H1 (cell line): ENCODE results near the gene SMIM7.

Source experiments
- ASH2L ChIP-seq: fragments of 200-600, 300-600 bp; sonication (generic); IDR thresholded peaks from one replicate; pipeline ENCODE4 v1.7.1; 2017; ENCODE audit warnings: low read length
- CHD2 ChIP-seq: IDR thresholded peaks from 2 replicates; pipeline ENCODE4 v1.6.1; 2012; ENCODE audit warnings: low read length, improper control_type of control experiment
- TAF7 ChIP-seq: optimal IDR thresholded peaks from 2 replicates; pipeline ENCODE3; 2011; ENCODE audit warnings: low read depth, mild to moderate bottlenecking, inconsistent platforms, low read length, moderate library complexity, borderline replicate concordance
- TF ChIP-seq, protein P1 (sequence below), 3 experiments: IDR thresholded peaks; 1 replicate in 2 of 3; 2 replicates in 1 of 3; pipeline versions ENCODE4 v1.5.1 to v1.6.1; 2011; ENCODE audit warnings: low read length in 3 of 3, mild to moderate bottlenecking in 3 of 3, inconsistent platforms in 2 of 3, low read depth in 1 of 3, moderate library complexity in 1 of 3; ENCODE audit not compliant: insufficient read depth in 1 of 3; ENCODE audit errors: control extremely low read depth in 1 of 3

DNA sequence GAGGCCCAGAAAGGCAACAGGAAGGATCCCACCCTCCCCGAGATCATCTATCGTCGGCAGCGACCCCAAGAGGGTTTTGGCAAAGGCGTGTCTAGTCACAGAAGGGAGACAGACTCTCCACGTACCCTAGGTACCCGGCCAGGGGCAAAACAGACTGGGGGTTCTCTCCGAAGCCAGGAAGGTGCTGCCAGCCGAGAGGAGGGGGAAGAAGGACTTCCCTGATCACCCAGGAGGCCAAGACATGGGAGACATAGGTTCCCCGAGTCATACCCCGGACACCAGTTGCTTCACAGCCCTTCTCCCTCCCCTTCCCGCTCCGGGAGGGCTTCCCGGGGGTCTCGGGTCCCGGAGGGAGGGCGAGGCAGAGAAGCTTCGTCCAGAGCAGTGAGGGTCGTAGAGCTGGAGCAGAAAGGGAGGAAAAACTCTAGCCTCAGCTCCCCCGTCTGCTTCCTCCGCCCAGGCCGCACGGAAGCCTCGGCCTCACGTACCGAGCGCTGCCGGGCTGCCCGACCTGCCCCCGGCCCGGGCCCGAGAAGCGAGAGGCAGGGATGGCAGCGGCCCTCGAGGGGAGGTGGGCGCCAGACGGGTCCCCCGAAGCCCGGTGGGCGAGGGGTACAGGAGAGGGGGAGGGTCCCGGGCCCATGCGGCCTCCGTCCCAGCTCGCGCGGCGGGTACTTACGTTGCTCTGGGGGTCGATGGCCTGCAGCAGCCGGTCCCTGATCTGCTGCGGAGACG is 32.6 kb downstream of the SMIM7 start:
- TF ChIP-seq ASH2L: no peak
- TF ChIP-seq, protein P1, sequence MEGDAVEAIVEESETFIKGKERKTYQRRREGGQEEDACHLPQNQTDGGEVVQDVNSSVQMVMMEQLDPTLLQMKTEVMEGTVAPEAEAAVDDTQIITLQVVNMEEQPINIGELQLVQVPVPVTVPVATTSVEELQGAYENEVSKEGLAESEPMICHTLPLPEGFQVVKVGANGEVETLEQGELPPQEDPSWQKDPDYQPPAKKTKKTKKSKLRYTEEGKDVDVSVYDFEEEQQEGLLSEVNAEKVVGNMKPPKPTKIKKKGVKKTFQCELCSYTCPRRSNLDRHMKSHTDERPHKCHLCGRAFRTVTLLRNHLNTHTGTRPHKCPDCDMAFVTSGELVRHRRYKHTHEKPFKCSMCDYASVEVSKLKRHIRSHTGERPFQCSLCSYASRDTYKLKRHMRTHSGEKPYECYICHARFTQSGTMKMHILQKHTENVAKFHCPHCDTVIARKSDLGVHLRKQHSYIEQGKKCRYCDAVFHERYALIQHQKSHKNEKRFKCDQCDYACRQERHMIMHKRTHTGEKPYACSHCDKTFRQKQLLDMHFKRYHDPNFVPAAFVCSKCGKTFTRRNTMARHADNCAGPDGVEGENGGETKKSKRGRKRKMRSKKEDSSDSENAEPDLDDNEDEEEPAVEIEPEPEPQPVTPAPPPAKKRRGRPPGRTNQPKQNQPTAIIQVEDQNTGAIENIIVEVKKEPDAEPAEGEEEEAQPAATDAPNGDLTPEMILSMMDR (IDR thresholded peaks at IDR 0.05; ENCODE audit: control extremely low read depth in 1 of 3, insufficient read depth in 1 of 3, low read depth in 1 of 3, low read length in 3 of 3): no peak
- no peak for TF ChIP-seq CHD2
- no peak for TF ChIP-seq TAF7
